HG02610 (cell line): ENCODE results near the gene CORO2A.
"Not testable (repeated sequence)": the region's sequence is repeated elsewhere in the genome, so short reads cannot be mapped to it uniquely, and the experiment has no call there.

Experiments used
- ATAC-seq: cut with Tn5 transposase; IDR thresholded peaks from one replicate; pipeline ENCODE4 v1.9.1; 2021; ENCODE audit warnings: mild to moderate bottlenecking, moderate library complexity; ENCODE audit not compliant: unreplicated experiment

Gene CORO2A

DNA sequence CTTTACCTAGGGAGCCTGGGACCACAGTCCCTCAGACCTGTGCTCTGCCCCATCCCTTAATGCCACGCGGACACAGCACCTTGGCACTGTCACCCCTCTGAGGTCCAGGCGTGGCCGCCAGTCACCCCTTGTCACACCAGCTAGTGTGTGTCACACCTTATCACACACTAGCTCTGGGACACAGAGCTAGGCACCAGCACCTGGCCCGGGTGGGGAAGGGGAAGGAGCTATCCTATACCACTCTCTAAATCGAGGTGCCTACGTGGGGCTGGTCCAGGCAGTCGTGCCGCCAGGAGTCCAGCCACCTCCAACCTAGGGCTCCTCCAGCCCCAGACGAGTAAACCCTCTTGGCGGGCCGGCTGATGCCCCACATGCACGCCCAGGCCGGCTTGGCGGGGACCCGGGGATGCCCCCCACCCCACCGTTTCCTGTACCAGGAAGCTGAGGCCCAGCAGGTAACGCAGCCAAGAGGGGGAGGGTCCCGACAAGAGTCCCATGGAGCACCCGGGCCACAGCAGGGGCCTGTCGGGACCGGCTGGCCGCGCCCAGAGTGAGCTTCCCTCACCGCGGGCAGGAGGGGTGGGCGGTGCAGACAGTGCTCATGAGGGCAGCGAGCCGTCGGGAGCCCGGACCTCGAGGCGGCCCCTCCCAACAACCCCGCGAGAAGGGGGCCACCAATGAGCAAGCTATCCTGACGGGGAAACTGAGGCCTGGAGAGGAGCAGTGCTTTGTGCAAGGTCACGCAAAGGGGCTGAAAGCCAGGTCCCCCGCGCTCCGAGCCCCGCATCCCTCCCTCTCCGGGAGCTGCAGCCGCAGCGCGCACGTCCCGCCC is 550 bp downstream of the CORO2A start:
- no peak for ATAC-seq

DNA sequence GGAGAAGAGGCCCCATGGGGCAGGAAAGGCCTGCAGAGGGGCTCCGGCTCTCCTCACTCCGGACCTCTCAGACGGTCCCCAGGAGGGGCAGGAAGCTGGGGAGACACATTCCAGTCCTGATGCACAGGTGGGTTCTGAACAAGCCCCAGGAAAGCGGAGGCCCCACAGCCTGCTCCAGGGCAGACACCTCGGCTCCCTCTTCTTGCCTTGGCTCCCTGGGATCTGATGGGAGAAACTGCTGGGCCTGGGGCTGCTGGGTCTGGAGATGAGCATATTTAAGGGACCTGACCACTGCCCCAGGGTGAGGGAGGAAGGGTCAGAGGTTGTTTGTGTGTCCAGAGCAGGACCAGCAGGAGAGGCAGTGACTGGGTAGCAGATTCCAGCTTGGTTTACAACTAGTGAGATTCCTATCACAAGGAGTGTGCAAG is 1.2 kb downstream of the CORO2A start:
- ATAC-seq, result no peak

DNA sequence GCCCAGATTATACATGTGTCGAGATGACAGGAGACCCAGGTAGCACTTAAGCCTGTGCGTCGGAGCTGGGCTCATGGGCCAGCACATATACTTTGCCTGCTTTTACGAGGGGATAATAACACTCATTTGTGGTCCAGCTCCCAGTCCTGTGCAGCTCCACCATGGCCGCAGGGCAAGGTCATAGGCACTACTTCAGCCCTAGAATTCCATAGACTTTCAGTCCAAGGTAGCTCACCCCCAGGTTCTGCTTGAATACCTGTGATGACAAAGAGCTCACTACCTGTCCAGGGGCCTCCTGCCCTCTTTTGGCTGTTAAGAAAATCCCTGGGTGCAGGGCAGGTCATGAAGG is 1.7 kb downstream of the CORO2A start:
- ATAC-seq, result no peak

- ATAC-seq, result no peak
These were observed 3.0 kb downstream of the CORO2A start for GRCh38 chr9:98189412-98189811.

GRCh38 chr9:98187926-98188325 is 4.5 kb downstream of the CORO2A start:
- ATAC-seq, result no peak

DNA sequence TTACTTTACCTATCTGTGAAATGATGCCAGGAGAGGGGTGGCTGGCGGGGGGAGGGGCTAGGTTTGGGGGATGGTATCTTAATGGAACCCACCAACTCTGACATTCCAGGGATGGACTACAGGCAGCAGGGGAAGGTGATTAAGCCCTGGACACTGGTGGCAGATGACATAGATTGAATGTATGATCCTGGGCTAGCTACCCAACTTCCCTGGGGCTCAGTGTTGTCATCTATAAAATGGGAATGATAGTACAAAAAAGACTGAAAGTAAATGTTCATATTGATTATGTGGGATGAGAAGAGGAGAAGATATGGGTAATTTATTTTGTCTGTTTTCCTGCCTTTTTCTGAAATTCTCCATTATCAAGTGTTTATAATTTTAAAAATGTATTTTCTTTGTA is 6.2 kb downstream of the CORO2A start:
- no peak for ATAC-seq

- no peak for ATAC-seq
These were observed 6.7 kb downstream of the CORO2A start for GRCh38 chr9:98185611-98186171.

DNA sequence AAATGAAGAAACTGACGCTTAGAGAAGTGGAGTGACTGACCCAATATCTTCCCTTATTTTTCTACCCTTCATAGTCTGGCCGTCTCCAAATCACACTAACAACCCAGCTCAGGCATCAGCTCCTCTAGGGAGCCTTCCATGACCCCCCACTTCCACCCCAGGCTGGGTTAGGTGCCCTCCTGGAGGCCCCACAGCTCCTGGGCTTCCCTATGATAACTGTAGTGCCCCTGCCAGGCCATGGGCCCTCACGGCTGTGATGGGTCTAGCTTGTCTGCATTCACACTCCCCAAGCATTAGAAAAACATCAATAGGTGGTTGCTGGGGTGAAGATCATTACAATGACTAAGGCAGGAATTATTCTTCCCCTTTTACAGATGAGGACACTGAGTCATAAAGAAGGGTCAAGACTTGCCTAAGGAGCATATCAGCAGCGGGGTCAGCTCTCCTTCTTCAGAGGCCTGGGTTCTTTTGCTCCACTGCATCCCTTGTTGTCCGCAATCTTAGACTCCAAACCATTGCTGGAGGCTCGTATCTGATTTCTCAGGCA is 7.3 kb downstream of the CORO2A start:
- no peak for ATAC-seq

GRCh38 chr9:98184326-98184725 is 8.1 kb downstream of the CORO2A start:
- no peak for ATAC-seq

- ATAC-seq, result no peak
These were observed 9.4 kb downstream of the CORO2A start for GRCh38 chr9:98182889-98183599.

GRCh38 chr9:98182069-98182820 is 10.2 kb downstream of the CORO2A start:
- no peak for ATAC-seq

DNA sequence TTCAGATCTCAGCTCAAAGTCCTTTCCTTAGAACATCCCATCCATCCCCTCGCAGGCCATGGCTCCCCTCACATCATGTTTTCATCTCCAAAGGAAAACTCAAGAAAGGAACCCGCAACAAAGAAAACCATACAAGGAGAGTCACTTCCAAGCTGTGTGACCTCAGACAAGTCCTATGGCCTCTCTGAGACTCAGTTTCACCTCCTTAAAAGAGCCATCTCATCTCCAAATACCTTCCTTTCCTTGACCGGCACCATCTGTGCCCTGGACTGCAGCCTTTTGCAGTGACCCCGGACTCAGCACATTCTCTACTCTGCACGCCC is 10.7 kb downstream of the CORO2A start:
- no peak for ATAC-seq

DNA sequence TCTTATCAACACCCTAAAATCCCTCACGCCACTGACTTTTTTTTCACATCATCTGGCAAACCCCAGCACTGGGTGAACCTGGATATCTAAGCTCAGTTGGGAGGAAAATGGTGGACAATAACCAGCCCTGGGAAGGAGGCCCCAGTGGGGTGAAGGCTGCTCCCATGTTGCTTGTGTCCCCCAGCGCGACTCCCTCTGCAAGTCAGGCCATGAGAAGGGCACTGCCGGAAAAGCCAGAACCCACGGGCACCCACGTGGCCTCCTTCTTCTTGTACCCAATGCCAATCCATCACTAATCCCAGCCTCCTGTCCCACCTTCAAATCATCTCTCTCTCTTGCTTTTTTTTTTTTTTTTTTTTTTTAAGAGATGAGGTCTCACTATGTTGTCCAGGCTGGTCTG is 11.4 kb downstream of the CORO2A start:
- ATAC-seq, result no peak

DNA sequence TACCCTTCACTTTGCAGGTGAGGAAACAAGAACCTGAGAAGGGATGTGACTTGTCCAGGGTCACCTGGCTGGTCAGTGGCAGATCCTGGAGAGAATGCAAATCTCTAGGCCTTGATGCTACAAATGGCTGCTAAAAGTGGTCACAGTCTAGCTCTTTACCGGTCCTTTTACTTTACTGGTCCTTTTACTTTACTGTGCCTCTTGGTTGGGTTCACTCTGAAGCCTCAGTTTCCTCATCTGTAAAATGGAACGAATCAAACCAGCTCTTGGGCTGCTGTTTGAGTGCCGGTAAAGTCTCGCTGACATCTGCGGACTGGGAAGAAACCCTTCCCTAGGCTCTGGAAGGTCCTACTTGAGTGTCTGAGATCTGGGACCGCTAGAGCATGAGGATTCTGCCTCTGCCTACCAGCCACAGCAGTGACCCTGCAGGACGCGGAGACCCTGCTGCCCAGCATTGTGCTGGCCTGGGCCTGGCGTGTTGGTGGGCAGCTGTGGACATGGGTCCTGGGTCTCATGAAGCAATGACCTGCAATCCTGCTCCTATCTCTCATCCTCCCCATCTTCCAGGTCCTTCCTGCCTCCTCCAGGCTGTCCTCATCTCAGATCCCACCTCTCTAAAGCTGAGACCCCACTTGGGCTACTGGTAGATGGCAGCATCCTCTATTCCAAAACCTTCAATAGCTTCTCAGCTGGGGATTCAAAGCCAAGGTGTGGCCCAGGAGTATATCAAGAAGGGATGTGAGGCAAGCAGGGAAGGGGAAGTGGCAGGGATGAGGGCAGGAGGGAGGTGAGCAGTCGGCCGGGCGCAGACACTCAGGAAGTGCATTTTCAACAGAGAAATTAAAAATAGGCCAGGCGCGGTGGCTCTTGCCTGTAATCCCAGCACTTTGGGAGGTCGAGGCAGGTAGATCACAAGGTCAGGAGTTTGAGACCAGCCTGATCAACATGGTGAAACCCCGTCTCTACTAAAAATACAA is 13.3 kb downstream of the CORO2A start:
- no peak for ATAC-seq

GRCh38 chr9:98176391-98177259 is 15.8 kb downstream of the CORO2A start:
- no peak for ATAC-seq

DNA sequence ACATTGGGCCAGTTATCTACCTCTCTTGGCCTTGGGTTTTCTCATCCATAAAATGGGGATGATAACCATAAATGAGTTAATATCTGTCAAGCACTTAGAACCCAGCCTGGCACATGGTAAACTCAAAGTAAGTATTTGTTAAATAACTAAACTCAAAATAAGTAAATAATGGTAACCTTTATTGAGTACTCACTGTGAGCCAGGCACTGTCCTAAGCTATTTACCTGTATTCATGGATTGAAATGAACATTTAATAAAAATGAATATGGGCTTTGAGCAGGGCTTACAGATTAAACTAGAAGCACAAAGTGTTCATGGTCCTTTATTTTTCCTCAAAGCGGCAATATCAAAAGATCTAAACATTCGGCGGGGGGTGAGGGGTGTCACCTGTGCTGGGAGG is 16.7 kb downstream of the CORO2A start:
- no peak for ATAC-seq

GRCh38 chr9:98175028-98175569 is 17.3 kb downstream of the CORO2A start:
- no peak for ATAC-seq

- ATAC-seq, result not testable (repeated sequence)
These were observed 17.9 kb downstream of the CORO2A start for GRCh38 chr9:98174502-98174918.

DNA sequence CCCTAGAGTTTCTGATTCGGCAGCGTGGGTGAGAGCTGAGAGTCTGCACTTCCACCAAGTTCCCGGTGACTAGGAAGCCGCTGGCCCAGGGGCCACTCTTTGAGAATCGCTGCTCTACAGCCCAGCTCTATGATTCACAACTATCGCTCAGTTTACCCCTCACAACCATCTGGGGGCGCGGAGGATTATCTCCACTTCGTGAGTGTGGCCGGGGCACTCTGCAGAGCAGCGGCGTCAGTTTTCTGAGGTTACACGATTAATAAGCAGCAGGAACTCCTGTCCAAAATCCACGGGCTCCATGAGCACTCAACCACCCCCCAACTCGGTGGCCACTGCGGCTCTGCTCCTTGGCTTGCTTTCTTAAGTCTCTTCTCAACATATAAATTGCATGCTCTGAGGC is 19.3 kb downstream of the CORO2A start:
- no peak for ATAC-seq
